ENCODE results near the gene GAD2.

DNA sequence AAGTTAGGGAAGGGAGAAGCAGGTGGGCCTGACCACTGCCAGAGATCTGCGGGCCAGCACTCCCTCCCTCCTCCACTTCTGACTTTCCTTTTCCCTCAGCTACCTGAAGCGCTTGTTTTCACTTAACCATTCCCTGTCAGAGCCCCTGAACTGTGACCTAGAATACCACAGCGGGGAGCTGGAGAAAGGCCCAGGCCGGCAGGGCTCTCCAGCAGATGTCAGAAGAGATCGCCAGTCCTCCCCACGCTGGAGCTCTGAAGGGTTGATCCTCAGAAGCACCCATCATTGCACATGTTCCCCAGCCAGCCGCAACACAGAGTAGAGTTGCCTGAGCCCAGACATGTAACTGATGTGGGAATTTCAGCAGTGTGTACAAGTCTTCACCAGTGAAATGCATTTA, 44.4 kb upstream of the GAD2 start:
- TF ChIP-seq PPARA (CRISPR knock-in tag; IDR thresholded peaks at IDR 0.05; ENCODE audit: borderline replicate concordance) (no peak), OSR1 (CRISPR knock-in tag; IDR thresholded peaks at IDR 0.05) (no peak), ZFP3 (CRISPR knock-in tag; IDR thresholded peaks at IDR 0.05) (no peak), RARB (CRISPR knock-in tag; IDR thresholded peaks at IDR 0.05) (no peak), ZC3H10 (CRISPR knock-in tag; IDR thresholded peaks at IDR 0.05) (no peak), TCF4 (CRISPR knock-in tag; IDR thresholded peaks at IDR 0.05; ENCODE audit: borderline replicate concordance) (no peak), SNAI2 (CRISPR knock-in tag; IDR thresholded peaks at IDR 0.05) (no peak), ARNTL (CRISPR knock-in tag; IDR thresholded peaks at IDR 0.05; ENCODE audit: borderline replicate concordance, low read depth) (no peak), BACH2 (CRISPR knock-in tag; IDR thresholded peaks at IDR 0.05; ENCODE audit: borderline replicate concordance) (no peak), ZNF70 (CRISPR knock-in tag; IDR thresholded peaks at IDR 0.05) (no peak), ZFP30 (CRISPR knock-in tag; IDR thresholded peaks at IDR 0.05) (no peak)
- TF ChIP-seq, protein P1, sequence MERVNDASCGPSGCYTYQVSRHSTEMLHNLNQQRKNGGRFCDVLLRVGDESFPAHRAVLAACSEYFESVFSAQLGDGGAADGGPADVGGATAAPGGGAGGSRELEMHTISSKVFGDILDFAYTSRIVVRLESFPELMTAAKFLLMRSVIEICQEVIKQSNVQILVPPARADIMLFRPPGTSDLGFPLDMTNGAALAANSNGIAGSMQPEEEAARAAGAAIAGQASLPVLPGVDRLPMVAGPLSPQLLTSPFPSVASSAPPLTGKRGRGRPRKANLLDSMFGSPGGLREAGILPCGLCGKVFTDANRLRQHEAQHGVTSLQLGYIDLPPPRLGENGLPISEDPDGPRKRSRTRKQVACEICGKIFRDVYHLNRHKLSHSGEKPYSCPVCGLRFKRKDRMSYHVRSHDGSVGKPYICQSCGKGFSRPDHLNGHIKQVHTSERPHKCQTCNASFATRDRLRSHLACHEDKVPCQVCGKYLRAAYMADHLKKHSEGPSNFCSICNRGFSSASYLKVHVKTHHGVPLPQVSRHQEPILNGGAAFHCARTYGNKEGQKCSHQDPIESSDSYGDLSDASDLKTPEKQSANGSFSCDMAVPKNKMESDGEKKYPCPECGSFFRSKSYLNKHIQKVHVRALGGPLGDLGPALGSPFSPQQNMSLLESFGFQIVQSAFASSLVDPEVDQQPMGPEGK (CRISPR knock-in tag; IDR thresholded peaks at IDR 0.05; ENCODE audit: borderline replicate concordance) = no peak

All from SK-N-SH treated with all-trans-retinoic acid at 6 μM for 48 hours (cell line).